ENCODE measurements around the gene TNXB.

TNXB gene

DNA sequence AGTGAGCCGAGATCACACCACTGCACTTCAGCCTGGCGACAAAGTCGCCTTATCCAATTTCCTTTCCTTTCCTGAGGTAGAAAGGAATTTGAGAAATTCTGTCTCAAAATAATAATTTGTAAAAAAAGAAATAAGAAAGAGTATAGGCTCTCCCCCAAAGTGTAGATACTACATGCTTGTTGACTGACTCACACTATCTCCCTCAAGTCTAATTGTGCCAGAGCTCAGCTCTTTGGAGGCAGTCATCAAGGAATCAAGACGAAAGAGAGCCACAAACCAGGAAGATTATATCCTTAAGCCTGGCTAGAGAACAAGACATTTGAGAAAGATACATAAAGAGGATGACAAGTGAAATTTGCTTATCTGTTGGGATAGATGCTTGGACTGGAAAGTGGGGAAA is 24.6 kb upstream of the TNXB start:
- H3K4me3 ChIP-seq (ENCODE audit: low read depth, low read length): no peak overlapping the region
- no peak for DNase-seq (ENCODE audit: low read depth)
- TF ChIP-seq, protein P1, sequence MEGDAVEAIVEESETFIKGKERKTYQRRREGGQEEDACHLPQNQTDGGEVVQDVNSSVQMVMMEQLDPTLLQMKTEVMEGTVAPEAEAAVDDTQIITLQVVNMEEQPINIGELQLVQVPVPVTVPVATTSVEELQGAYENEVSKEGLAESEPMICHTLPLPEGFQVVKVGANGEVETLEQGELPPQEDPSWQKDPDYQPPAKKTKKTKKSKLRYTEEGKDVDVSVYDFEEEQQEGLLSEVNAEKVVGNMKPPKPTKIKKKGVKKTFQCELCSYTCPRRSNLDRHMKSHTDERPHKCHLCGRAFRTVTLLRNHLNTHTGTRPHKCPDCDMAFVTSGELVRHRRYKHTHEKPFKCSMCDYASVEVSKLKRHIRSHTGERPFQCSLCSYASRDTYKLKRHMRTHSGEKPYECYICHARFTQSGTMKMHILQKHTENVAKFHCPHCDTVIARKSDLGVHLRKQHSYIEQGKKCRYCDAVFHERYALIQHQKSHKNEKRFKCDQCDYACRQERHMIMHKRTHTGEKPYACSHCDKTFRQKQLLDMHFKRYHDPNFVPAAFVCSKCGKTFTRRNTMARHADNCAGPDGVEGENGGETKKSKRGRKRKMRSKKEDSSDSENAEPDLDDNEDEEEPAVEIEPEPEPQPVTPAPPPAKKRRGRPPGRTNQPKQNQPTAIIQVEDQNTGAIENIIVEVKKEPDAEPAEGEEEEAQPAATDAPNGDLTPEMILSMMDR (IDR thresholded peaks at IDR 0.05; ENCODE audit: low read depth, low read length, missing control alignments): no peak

DNA sequence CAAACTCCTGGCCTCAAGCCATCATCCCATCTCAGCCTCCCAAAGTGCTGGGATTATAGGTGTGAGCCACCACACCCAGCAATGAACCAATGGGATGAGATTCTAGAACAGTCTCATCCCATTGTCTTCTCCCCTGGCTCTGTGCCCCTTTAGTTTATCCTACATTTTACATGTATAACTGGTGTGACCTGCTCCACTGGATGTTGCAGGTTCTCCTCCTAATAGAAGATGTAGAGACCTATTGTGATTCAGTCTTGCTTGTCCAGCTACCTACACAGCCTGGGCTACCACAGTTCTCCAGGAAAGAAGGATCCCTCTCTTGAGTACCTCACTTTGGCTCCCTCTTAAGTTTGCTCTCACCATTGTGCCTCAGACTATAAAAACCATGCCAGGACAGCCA is 23.0 kb upstream of the TNXB start:
- no peak overlapping the region for H3K4me3 ChIP-seq (ENCODE audit: low read depth, low read length)
- no peak for DNase-seq (ENCODE audit: low read depth)
- TF ChIP-seq, protein P1 (IDR thresholded peaks at IDR 0.05; ENCODE audit: low read depth, low read length, missing control alignments): no peak

DNA sequence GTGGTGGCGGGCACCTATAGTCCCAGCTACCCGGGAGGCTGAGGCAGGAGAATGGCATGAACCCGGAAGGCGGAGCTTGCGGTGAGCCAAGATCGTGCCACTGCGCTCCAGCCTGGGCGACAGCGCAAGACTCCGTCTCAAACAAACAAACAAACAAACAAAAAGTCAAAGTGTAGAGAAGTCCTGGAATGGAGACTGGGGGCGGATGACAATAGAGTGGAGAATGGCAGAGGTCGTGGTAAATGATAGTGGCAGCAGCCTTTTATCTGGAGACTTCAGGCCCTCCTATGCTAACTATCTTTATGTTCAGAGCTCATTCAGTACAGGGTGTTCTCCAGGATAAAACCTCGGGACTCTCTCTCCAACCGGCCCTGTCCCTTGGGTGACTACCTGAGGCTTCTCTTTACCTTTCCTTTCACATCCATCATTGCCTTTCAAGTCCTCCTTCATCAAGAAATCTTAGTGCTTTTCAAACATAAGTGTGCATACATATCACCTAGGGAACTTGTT is 22.4 kb upstream of the TNXB start:
- no peak overlapping the region for H3K4me3 ChIP-seq (ENCODE audit: low read depth, low read length)
- DNase-seq (ENCODE audit: low read depth): no peak
- TF ChIP-seq, protein P1 (IDR thresholded peaks at IDR 0.05; ENCODE audit: low read depth, low read length, missing control alignments): no peak

DNA sequence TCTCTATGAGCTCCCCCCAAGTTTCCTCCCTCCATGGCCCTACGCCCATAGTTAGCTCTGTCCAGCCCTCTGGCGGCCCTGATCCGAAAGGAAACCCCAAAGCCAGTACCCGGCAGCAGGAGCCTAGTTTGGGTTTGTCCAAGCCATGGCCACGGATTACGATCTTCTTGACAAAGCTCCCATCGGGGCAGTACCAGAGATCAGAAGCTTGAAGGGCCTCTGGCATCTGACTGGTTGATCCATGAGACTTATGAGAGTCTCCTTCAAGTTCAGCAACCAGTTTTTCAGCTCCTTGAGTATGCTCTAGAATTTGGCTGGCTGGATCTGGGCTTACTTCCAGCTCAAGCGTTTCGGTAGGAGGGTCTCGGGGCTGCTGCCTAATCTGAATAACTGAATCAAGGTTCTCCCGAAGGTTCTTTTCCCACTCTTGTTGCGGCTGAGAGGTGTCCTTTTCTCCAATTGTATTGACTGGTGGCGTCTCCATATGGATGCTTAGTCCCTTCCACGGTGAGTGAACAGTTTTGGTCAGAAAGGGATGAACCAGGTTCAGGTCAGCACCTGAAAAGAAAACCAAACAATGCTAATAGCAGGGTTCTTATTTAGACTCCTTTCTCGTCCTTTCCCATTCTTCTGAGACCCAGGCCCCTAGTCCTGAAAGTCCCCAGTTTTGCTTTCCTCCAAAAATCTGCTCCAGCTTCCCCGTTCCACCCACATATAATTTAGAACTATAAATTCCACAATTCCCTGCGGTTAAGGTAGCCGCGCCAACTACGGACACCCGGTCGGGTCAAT is 20.4 kb upstream of the TNXB start:
- no peak for DNase-seq (ENCODE audit: low read depth)
- peak overlapping the region; percentile 99 for H3K4me3 ChIP-seq (ENCODE audit: low read depth, low read length)

DNA sequence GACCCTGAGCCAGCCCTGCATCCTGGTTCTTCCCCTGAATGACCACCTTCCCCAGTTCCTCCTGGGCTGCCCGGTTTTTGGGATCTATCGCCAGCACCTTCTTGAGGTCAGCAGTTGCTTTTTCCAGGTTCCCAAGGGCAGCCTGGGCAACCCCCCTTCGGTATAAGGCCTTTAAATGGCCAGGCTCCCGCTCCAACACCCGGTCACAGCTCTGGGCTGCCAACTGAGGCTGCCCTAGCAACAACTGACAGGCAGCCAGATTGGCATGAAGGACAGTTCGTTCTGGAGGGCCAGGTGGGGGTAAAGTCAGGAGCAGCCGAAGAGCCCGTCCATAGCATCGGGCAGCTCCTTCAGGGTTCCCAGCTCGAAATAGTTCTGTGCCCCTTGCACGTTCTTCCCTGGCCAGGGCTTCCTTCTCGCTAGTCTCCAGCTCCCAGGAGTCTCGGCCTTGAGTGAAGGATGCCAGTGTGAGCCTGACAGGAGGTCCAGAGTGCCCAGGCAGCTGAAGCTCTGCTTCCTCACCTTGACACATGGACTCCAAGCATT is 19.7 kb upstream of the TNXB start:
- no peak for DNase-seq (ENCODE audit: low read depth)
- TF ChIP-seq, protein P1 (IDR thresholded peaks at IDR 0.05; ENCODE audit: low read depth, low read length, missing control alignments): no peak
- peak overlapping the region; percentile 99 for H3K4me3 ChIP-seq (ENCODE audit: low read depth, low read length)

More for the DNA sequence above, 20.4 kb upstream of the TNXB start:
- TF ChIP-seq, protein P1 (IDR thresholded peaks at IDR 0.05; ENCODE audit: low read depth, low read length, missing control alignments): no peak

DNA sequence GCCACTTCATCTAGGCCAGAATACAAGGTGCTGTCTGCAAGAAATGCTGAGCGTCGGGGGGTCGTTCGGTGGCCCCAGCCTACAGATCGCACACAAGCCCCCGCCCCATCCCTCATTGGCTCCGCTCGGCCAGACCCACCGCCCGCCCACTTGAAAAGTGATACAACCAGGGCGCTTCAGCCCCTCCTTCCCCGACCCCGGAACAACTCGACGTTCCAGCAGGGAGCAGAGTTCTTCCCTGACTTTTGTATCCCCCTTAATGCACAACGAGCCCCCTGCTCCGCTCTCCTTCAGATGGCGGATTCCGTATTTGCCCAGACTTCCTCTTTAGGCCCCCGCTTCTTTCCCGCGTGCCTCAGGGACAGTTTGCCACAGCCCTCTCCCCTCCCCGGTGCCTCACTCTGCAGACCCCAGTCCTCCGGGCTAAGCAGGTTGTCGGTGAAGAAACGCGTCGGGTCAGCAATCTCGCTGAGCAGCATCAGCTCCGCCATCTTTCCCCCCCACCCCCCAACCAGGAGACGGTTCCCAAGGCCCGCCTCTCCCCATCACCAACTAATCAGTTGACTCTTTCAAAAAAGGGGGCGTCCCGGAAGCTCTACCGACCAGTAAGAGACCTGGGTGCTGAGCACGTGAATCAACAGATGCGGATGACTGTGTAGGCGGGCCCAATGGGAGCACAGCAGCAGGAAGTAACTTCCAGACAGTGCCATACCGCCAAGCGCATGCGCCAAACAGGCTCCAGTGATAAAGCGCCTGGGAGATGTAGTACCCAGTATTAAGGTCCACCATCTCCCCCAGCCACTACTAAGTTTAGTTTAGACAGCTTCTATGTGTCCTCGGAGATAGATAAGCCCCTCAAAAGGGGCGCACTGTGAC is 18.8 kb upstream of the TNXB start, which contains the start of gene ATF6B:
ATF6B (minus strand) TSS at position 530 of the 876 bp plus-strand sequence; CDS start at position 491, 39 bp downstream.
- TF ChIP-seq, protein P1 (IDR thresholded peaks at IDR 0.05; ENCODE audit: low read depth, low read length, missing control alignments): no peak

More for the DNA sequence above, 18.8 kb upstream of the TNXB start, which contains the start of gene ATF6B:
- peak; percentile 99 for DNase-seq (ENCODE audit: low read depth)
- H3K4me3 ChIP-seq (ENCODE audit: low read depth, low read length): peak within 1 kb of the TSS; percentile 99

All from GM12864 (cell line).